ENCODE results near the gene SOS2.

- no peak for TF ChIP-seq CTCF (IDR thresholded peaks at IDR 0.05)
- TF ChIP-seq POLR2AphosphoS5 (IDR thresholded peaks at IDR 0.05), result no peak
Observed at GRCh38 chr14:50229681-50230080, 1.7 kb downstream of the SOS2 start.

Data from prostate gland (tissue), 2 donors.